Activated CD4-positive, alpha-beta T cell treated with anti-CD3 and anti-CD28 coated beads for 36 hours (primary cell): Measurements from ENCODE around the gene EIF5A2. TPM values are rescaled to one million over a fixed set of nuclear protein-coding genes. Genes with fewer than 3 reads are reported as not detected.

ENCODE experiments used
- ATAC-seq: fragments of 200-7000 bp; cut with Tn5 transposase; one replicate; pipeline ENCODE4 v1.10.0; 2021; ENCODE audit warnings: mild to moderate bottlenecking, moderate library complexity
- CTCF ChIA-PET: fragments of 350-600 bp; sonication (Branson Sonifier 250); formaldehyde crosslinking; loops from one replicate; lab custom pipeline; 2021; ENCODE audit warnings: antibody characterized with exemption; lab: Charles Lee
- POLR2A ChIA-PET: fragments of 350-600 bp; sonication (Branson Sonifier 250); formaldehyde crosslinking; loops from one replicate; lab custom pipeline; 2021; ENCODE audit warnings: antibody characterized with exemption, inconsistent platforms; lab: Charles Lee
- DNase-seq: peaks from one replicate; pipeline ENCODE4 v3.0.0-alpha.2; 2020
- H3K27ac Mint-ChIP-seq: one replicate; pipeline ENCODE4 v1.8.0; 2021; ENCODE audit warnings: mixed read lengths
- H3K27me3 Mint-ChIP-seq: one replicate; pipeline ENCODE4 v1.8.0; 2021; ENCODE audit warnings: mixed read lengths
- H3K36me3 Mint-ChIP-seq: one replicate; pipeline ENCODE4 v1.8.0; 2021; ENCODE audit warnings: low read depth, mixed read lengths
- H3K4me1 Mint-ChIP-seq: one replicate; pipeline ENCODE4 v1.8.0; 2021; ENCODE audit warnings: mixed read lengths
- H3K4me3 Mint-ChIP-seq: one replicate; pipeline ENCODE4 v1.8.0; 2021; ENCODE audit warnings: mild to moderate bottlenecking, moderate library complexity, mixed read lengths
- H3K9me3 Mint-ChIP-seq: one replicate; pipeline ENCODE4 v1.8.0; 2021; ENCODE audit warnings: low read depth, mixed read lengths
- intact Hi-C, 2 experiments: fragments of 100-400 bp; cut with DNase I in 1 of 2; cut with micrococcal nuclease in 1 of 2; formaldehyde crosslinking; loops; one replicate each; pipeline versions ENCODE4 v1.14.2 to v1.15.1; 2022 to 2024; cut with DNase I, micrococcal nuclease
- total RNA-seq, 2 experiments: library from RNA; stranded (reverse); gene quantifications; one replicate each; pipeline ENCODE4 v1.2.3, GENCODE V29; 2021

The EIF5A2 gene
- total RNA-seq, 2 experiments from 2014 or later: 4.7 to 5.7 TPM

- ATAC-seq (no peak), DNase-seq (no peak)
- Mint-ChIP-seq H3K4me3 (peak overlapping the region; percentile 94), H3K27me3 (no peaks in the 10 kb centered on the region), H3K27ac (peak overlapping the region; percentile 99), H3K9me3 (no peaks in the 10 kb centered on the region), H3K4me1 (peaks cover 15% of the 10 kb centered on the region), H3K36me3 (peaks cover 42% of the 10 kb centered on the region)
- ChIA-PET CTCF (interaction anchor here (1.5 kb wide), 1 partner anchor 21 kb away, joined by 3 read pairs; no protein-coding TSS in a partner anchor), POLR2A (interaction anchor here (0.6 to 1.5 kb wide), 4 partner anchors 11 to 1106 kb away, joined by 3 to 12 read pairs (median 4); partner anchors contain the start of genes PHC3 and PRKCI)
- intact Hi-C loops: loop anchor here in 1 of 2 experiments (1.0 to 5.0 kb wide), 2 partner anchors 12 to 1107 kb away; no protein-coding TSS in a partner anchor
These were observed 39.2 kb downstream of the EIF5A2 start for GRCh38 chr3:170869239-170869590.

GRCh38 chr3:170868577-170869238, 39.7 kb downstream of the EIF5A2 start:
- peak overlapping the region; percentile 99 for H3K27ac Mint-ChIP-seq
- H3K4me3 Mint-ChIP-seq: peak overlapping the region; percentile 94
- POLR2A ChIA-PET: interaction anchor here (1.3 kb wide), 1 partner anchor 687 kb away, joined by 3 read pairs; the partner anchor contains the start of gene PHC3
- no peaks in the 10 kb centered on the region for H3K27me3 Mint-ChIP-seq
- H3K36me3 Mint-ChIP-seq: peaks cover 42% of the 10 kb centered on the region
- H3K4me1 Mint-ChIP-seq: peaks cover 15% of the 10 kb centered on the region
- intact Hi-C loops: loop anchor here in 1 of 2 experiments (1.0 to 5.0 kb wide), 2 partner anchors 11 to 1106 kb away; no protein-coding TSS in a partner anchor
- H3K9me3 Mint-ChIP-seq: no peaks in the 10 kb centered on the region
- no peak for ATAC-seq
- CTCF ChIA-PET: interaction anchor here (0.7 to 0.9 kb wide), 2 partner anchors 57 to 263 kb away, joined by 3 to 4 read pairs; no protein-coding TSS in a partner anchor
- peak; percentile 11 for DNase-seq

GRCh38 chr3:170867143-170867937, 41.1 kb downstream of the EIF5A2 start:
- Mint-ChIP-seq H3K9me3 (no peaks in the 10 kb centered on the region), H3K27me3 (no peaks in the 10 kb centered on the region), H3K4me3 (peak overlapping the region; percentile 94), H3K4me1 (peaks cover 15% of the 10 kb centered on the region), H3K27ac (peak overlapping the region; percentile 43), H3K36me3 (peaks cover 42% of the 10 kb centered on the region)
- no peak for ATAC-seq
- ChIA-PET CTCF (interaction anchor here (0.5 to 0.9 kb wide), 3 partner anchors 55 to 822 kb away, joined by 3 read pairs; no protein-coding TSS in a partner anchor), POLR2A (no interaction called here)
- DNase-seq: no peak
- intact Hi-C loops: loop anchor here in 1 of 2 experiments (5.0 kb wide), 1 partner anchor 1105 kb away; no protein-coding TSS in a partner anchor

GRCh38 chr3:170866499-170866898, 41.9 kb downstream of the EIF5A2 start:
- POLR2A ChIA-PET: no interaction called here
- H3K9me3 Mint-ChIP-seq: no peaks in the 10 kb centered on the region
- DNase-seq (no peak), ATAC-seq (no peak)
- H3K36me3 Mint-ChIP-seq: peaks cover 42% of the 10 kb centered on the region
- no peak overlapping the region for H3K4me3 Mint-ChIP-seq
- H3K27ac Mint-ChIP-seq: no peak overlapping the region
- CTCF ChIA-PET: interaction anchor here (0.5 to 1.2 kb wide), 4 partner anchors 17 to 821 kb away, joined by 3 to 4 read pairs (median 3); no protein-coding TSS in a partner anchor
- H3K27me3 Mint-ChIP-seq: no peaks in the 10 kb centered on the region
- intact Hi-C loops: loop anchor here in 1 of 2 experiments (5.0 kb wide), 1 partner anchor 1104 kb away; no protein-coding TSS in a partner anchor
- peaks cover 15% of the 10 kb centered on the region for H3K4me1 Mint-ChIP-seq

- Mint-ChIP-seq H3K27ac (no peak overlapping the region), H3K4me1 (peaks cover 9% of the 10 kb centered on the region), H3K9me3 (no peaks in the 10 kb centered on the region), H3K27me3 (no peaks in the 10 kb centered on the region), H3K4me3 (no peak overlapping the region), H3K36me3 (peaks cover 42% of the 10 kb centered on the region)
- CTCF ChIA-PET: interaction anchor here (0.9 to 2.4 kb wide), 3 partner anchors 13 to 55 kb away, joined by 3 to 7 read pairs (median 4); no protein-coding TSS in a partner anchor
- ATAC-seq (no peak), DNase-seq (no peak)
- POLR2A ChIA-PET: interaction anchor here (0.7 to 1.0 kb wide), 2 partner anchors 8 to 44 kb away, joined by 4 to 8 read pairs; no protein-coding TSS in a partner anchor
- intact Hi-C loops: loop anchor here in 1 of 2 experiments (5.0 kb wide), 1 partner anchor 1103 kb away; no protein-coding TSS in a partner anchor
These were observed 43.0 kb downstream of the EIF5A2 start for GRCh38 chr3:170865209-170866094.

GRCh38 chr3:170864525-170865208, 43.8 kb downstream of the EIF5A2 start:
- Mint-ChIP-seq H3K9me3 (no peaks in the 10 kb centered on the region), H3K4me3 (no peak overlapping the region), H3K36me3 (peaks cover 38% of the 10 kb centered on the region), H3K27ac (no peak overlapping the region), H3K4me1 (peaks cover 9% of the 10 kb centered on the region), H3K27me3 (no peaks in the 10 kb centered on the region)
- ChIA-PET POLR2A (interaction anchor here (1.0 kb wide), 1 partner anchor 45 kb away, joined by 4 read pairs; no protein-coding TSS in a partner anchor), CTCF (interaction anchor here (0.6 to 2.4 kb wide), 2 partner anchors 12 to 831 kb away, joined by 3 to 7 read pairs; no protein-coding TSS in a partner anchor)
- DNase-seq: no peak
- no peak for ATAC-seq
- intact Hi-C loops: loop anchor here in 1 of 2 experiments (5.0 kb wide), 1 partner anchor 1102 kb away; no protein-coding TSS in a partner anchor

- Mint-ChIP-seq H3K9me3 (no peaks in the 10 kb centered on the region), H3K36me3 (peaks cover 30% of the 10 kb centered on the region), H3K4me1 (peaks cover 9% of the 10 kb centered on the region), H3K27me3 (no peaks in the 10 kb centered on the region), H3K4me3 (no peak overlapping the region), H3K27ac (no peak overlapping the region)
- DNase-seq: no peak
- ChIA-PET POLR2A (no interaction called here), CTCF (interaction anchor here (2.4 kb wide), 1 partner anchor 11 kb away, joined by 7 read pairs; no protein-coding TSS in a partner anchor)
- intact Hi-C loops: no loop called here
- ATAC-seq: no peak
These were observed 44.6 kb downstream of the EIF5A2 start for GRCh38 chr3:170863816-170864215.

- H3K27ac Mint-ChIP-seq: no peak overlapping the region
These were observed 45.6 kb downstream of the EIF5A2 start for GRCh38 chr3:170862618-170863374.

GRCh38 chr3:170858599-170858998, 49.8 kb downstream of the EIF5A2 start:
- ChIA-PET CTCF (no interaction called here), POLR2A (interaction anchor here (1.4 kb wide), 1 partner anchor 11 kb away, joined by 12 read pairs; the partner anchor contains the start of gene RPL22L1)
- Mint-ChIP-seq H3K27me3 (no peaks in the 10 kb centered on the region), H3K27ac (no peak overlapping the region), H3K36me3 (no peaks in the 10 kb centered on the region), H3K9me3 (no peaks in the 10 kb centered on the region), H3K4me3 (no peak overlapping the region), H3K4me1 (peaks cover 17% of the 10 kb centered on the region)
- intact Hi-C loops: loop anchor here in 1 of 2 experiments (5.0 kb wide), 1 partner anchor 431 kb away; no protein-coding TSS in a partner anchor
- DNase-seq: no peak
- no peak for ATAC-seq

More at GRCh38 chr3:170862618-170863374, 45.6 kb downstream of the EIF5A2 start:
- ATAC-seq: no peak
- DNase-seq: no peak
- intact Hi-C loops: no loop called here
- Mint-ChIP-seq H3K4me3 (no peak overlapping the region), H3K4me1 (peaks cover 13% of the 10 kb centered on the region), H3K36me3 (peaks cover 23% of the 10 kb centered on the region), H3K9me3 (no peaks in the 10 kb centered on the region), H3K27me3 (no peaks in the 10 kb centered on the region)
- ChIA-PET POLR2A (no interaction called here), CTCF (interaction anchor here (0.6 to 1.6 kb wide), 2 partner anchors 13 to 14 kb away, joined by 3 to 4 read pairs; no protein-coding TSS in a partner anchor)
